Measurements from ENCODE around the gene RAD21L1.

The RAD21L1 gene

DNA sequence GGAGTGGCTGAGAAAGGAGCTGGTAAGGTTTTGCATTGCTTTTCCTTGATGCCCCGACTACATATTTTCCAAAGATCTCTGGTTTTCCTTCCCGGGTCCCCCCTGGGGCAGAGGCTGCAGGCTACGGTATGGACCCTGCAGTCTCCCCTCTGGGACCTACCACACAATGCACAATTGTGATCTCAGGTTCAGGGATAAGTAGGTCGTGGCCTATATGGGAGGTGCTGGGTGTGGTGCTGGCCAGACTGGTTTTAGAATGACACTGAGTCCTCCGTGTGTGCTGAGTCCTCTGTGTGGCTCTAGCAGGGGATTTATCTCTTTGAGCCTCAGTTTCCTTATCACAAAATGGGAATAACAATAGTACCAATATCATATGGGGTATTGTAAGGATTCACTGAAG, 22.2 kb upstream of the RAD21L1 start:
- H3K4me3 ChIP-seq (ENCODE audit: low read depth, low read length) = no peak overlapping the region
- no peak for DNase-seq (ENCODE audit: low read depth, low spot score)
- ChIA-PET CTCF (interaction anchor here (1.5 to 3.1 kb wide), 2 partner anchors 8 to 10 kb away, joined by 4 to 8 read pairs; no protein-coding TSS in a partner anchor), POLR2A (no interaction called here)
- TF ChIP-seq, protein P1, sequence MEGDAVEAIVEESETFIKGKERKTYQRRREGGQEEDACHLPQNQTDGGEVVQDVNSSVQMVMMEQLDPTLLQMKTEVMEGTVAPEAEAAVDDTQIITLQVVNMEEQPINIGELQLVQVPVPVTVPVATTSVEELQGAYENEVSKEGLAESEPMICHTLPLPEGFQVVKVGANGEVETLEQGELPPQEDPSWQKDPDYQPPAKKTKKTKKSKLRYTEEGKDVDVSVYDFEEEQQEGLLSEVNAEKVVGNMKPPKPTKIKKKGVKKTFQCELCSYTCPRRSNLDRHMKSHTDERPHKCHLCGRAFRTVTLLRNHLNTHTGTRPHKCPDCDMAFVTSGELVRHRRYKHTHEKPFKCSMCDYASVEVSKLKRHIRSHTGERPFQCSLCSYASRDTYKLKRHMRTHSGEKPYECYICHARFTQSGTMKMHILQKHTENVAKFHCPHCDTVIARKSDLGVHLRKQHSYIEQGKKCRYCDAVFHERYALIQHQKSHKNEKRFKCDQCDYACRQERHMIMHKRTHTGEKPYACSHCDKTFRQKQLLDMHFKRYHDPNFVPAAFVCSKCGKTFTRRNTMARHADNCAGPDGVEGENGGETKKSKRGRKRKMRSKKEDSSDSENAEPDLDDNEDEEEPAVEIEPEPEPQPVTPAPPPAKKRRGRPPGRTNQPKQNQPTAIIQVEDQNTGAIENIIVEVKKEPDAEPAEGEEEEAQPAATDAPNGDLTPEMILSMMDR (IDR thresholded peaks at IDR 0.05; ENCODE audit: insufficient read depth, low read length, missing control alignments) = no peak

DNA sequence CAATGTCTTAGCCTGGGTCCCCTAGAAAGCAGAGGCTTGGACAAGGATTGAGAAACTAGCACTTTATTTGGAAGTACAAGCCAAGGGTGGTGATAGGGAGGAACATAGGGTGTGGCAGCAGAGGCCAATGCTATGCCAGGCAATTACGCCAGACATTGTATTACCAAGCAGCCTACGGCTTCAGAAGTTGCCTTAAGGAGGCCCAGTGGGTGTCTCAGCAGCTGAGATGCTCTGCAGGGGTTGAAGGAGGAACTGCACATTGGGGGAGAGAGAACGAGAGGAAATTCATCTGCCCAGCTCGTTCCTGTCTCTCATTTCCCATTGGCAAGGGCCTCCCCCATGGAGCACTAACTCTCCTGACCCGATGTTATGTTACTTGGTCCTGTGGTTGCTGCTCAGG, 21.7 kb upstream of the RAD21L1 start:
- TF ChIP-seq, protein P1 (IDR thresholded peaks at IDR 0.05; ENCODE audit: insufficient read depth, low read length, missing control alignments) = no peak
- no peak overlapping the region for H3K4me3 ChIP-seq (ENCODE audit: low read depth, low read length)
- CTCF ChIA-PET = interaction anchor here (0.9 to 1.5 kb wide), 2 partner anchors 8 to 9 kb away, joined by 3 to 4 read pairs; no protein-coding TSS in a partner anchor
- no peak for DNase-seq (ENCODE audit: low read depth, low spot score)
- POLR2A ChIA-PET = no interaction called here

DNA sequence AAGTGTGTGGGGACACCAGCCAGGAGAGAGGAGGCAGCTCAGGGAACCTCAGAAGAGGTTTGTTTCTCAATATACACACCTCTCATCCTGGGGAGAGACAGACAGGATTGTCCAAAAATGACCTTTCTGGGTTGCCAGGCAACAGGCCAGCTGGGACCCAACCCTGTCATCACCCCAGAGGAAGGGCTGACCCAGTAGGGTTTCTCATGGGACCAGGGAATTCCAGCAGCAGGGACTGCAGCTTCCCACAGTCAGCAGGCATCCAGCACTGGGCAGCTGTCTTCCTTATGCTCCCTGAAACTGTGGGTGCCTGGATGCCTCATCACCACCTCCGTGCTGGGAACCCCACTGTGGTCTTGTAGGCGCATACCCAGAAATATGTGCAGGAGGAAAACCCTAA, 21.3 kb upstream of the RAD21L1 start:
- TF ChIP-seq, protein P1 (IDR thresholded peaks at IDR 0.05; ENCODE audit: insufficient read depth, low read length, missing control alignments) = no peak
- ChIA-PET POLR2A (no interaction called here), CTCF (interaction anchor here (0.9 kb wide), 1 partner anchor 8 kb away, joined by 3 read pairs; no protein-coding TSS in a partner anchor)
- no peak for DNase-seq (ENCODE audit: low read depth, low spot score)
- no peak overlapping the region for H3K4me3 ChIP-seq (ENCODE audit: low read depth, low read length)

DNA sequence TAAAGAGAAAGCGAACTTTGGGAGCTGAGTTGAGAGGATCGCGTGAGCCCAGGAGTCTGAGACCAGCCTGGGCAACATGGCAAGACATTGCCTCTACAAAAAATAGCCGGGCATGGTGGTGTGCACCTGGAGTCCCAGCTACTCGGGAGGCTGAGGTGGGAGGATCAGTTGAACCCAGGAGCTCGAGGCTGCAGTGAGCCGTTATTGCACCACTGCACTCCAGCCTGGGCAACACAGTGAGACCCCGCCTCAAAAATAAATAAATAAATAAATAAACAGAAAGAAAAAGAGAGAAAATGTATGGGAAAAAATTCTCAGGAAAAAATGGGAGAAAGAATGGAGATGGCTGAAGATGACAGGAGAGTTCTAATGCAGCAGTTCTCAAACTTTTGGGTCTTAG, 20.0 kb upstream of the RAD21L1 start:
- ChIA-PET POLR2A (no interaction called here), CTCF (interaction anchor here (0.6 to 1.2 kb wide), 2 partner anchors 99 to 387 kb away, joined by 3 read pairs; no protein-coding TSS in a partner anchor)
- no peak for DNase-seq (ENCODE audit: low read depth, low spot score)
- no peak overlapping the region for H3K4me3 ChIP-seq (ENCODE audit: low read depth, low read length)
- TF ChIP-seq, protein P1 (IDR thresholded peaks at IDR 0.05; ENCODE audit: insufficient read depth, low read length, missing control alignments) = no peak

DNA sequence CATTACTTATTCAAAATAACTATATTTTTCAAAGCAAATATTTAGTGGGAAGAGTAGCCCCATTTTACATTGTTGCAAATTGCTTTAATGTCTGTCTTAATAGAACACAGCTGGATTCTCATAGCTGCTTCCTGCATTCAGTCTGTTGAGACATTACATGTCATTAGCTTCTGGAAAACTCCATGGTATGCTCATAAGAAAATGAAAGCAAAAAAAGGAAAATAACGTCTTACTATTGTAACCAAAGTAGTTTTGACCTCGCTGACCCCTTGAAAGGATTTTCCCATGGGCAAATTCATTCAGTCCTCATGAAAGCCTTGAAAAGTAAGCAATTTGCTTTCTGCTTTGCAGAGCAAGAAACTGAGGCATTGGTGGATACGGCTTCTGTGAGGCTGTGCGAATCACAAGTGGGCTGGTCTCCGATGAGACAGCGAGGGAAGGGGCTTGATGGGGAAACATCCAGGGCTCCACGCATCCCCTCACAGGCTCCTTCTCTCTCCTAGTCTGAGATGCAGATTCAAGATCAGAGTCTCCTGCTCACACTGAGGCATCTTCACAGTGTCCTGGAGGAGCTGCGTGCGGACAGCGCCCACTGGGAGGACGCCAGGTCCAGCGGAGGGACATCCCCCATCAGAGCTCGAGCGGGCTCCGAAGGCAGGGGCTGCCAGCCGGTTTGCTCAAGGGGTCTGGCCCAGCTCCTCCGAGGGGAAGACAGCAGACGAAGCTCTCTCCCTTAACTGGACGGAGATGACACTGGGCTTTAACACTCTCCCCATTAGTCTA, 19.3 kb upstream of the RAD21L1 start:
- no peak overlapping the region for H3K4me3 ChIP-seq (ENCODE audit: low read depth, low read length)
- DNase-seq (ENCODE audit: low read depth, low spot score) = no peak
- ChIA-PET CTCF (interaction anchor here (0.6 kb wide), 1 partner anchor 388 kb away, joined by 3 read pairs; no protein-coding TSS in a partner anchor), POLR2A (no interaction called here)
- TF ChIP-seq, protein P1 (IDR thresholded peaks at IDR 0.05; ENCODE audit: insufficient read depth, low read length, missing control alignments) = no peak

DNA sequence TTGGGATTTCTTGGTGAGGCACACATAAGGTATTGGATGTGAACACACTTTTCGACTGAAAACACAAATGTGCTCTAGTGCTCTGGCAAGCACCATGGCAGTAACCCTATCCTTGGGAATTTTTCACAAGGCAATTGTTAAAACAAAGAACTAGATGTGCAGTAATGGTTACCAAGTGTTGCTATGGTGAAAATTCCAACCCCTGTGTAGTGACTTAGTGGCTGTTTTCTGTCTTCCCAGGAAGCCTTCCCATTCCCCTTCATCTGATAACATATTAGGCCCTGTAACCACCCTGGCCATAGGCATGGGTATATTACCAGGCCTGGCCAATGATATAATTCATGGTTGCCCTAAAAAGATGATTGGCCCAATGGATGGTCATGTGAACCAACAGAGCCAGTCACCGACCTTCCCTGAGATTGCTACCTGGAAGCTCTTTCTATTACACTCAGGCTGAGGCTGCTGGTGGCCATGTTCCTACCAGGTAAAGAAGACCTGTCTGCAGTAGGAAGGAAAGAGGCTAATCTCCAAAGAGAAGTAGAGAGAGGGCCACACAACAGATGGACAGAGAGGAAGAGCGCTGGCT, 18.5 kb upstream of the RAD21L1 start:
- no peak overlapping the region for H3K4me3 ChIP-seq (ENCODE audit: low read depth, low read length)
- TF ChIP-seq, protein P1 (IDR thresholded peaks at IDR 0.05; ENCODE audit: insufficient read depth, low read length, missing control alignments) = no peak
- no peak for DNase-seq (ENCODE audit: low read depth, low spot score)
- ChIA-PET POLR2A (no interaction called here), CTCF (no interaction called here)

Data from AG04449 (cell line).